SK-N-SH (cell line): Measurements from ENCODE around the gene CCDC30. TPM values are rescaled to one million over a fixed set of nuclear protein-coding genes. Genes with fewer than 3 reads are reported as not detected.

Experiments
- CTCF ChIA-PET: fragments of 300-600, 350-600 bp; formaldehyde crosslinking; extraction: SDS; loops from one replicate; lab custom pipeline; 2021; lab: Yijun Ruan, JAX
- POLR2A ChIA-PET: fragments of 350-600 bp; sonication (Branson Sonifier 250); formaldehyde crosslinking; extraction: SDS; loops from one replicate; lab custom pipeline; 2020; ENCODE audit warnings: antibody characterized with exemption, inconsistent platforms; lab: Yijun Ruan, JAX
- DNase-seq: peaks from one replicate; pipeline ENCODE4 v3.0.0; 2012
- H2AFZ ChIP-seq: fragments of 200-600 bp; sonication (generic); 2 replicates; pipeline ENCODE4 v1.8.1; 2016; ENCODE audit warnings: antibody characterized with exemption, mild to moderate bottlenecking, low read depth
- H3F3A ChIP-seq: fragments of 200-600 bp; sonication (generic); replicated peaks from 2 replicates; pipeline ENCODE3; 2016; ENCODE audit warnings: antibody characterized with exemption, mild to moderate bottlenecking; ENCODE audit not compliant: insufficient read depth
- H3K27ac ChIP-seq, 2 experiments: fragments of 200-500 bp in 1 of 2; fragments of 200-600 bp in 1 of 2; sonication (Bioruptor generic) in 1 of 2; sonication (generic), shearing (Covaris generic) in 1 of 2; 2 replicates each; pipeline versions ENCODE4 v1.5.1 to v1.6.1; 2014 to 2016; ENCODE audit warnings: low read depth in 2 of 2, inconsistent platforms in 1 of 2, low read length in 1 of 2, mild to moderate bottlenecking in 1 of 2, mixed read lengths in 1 of 2
- H3K27me3 ChIP-seq: fragments of 200-600 bp; sonication (generic), shearing (Covaris generic); 2 replicates; pipeline ENCODE4 v1.6.1; 2016; ENCODE audit warnings: mixed run types; ENCODE audit not compliant: insufficient read depth
- H3K36me3 ChIP-seq, 2 experiments: fragments of 200-500 bp in 1 of 2; fragments of 200-600 bp in 1 of 2; sonication (Bioruptor generic) in 1 of 2; sonication (generic) in 1 of 2; replicated peaks in 1 of 2; 2 replicates each; pipeline versions ENCODE3 to v1.5.1; 2014 to 2016; ENCODE audit warnings: low read length in 1 of 2, mild to moderate bottlenecking in 1 of 2; ENCODE audit not compliant: insufficient read depth in 2 of 2, control insufficient read depth in 1 of 2
- H3K4me1 ChIP-seq, 2 experiments: fragments of 200-500 bp in 1 of 2; fragments of 200-600 bp in 1 of 2; sonication (Bioruptor generic) in 1 of 2; sonication (generic), shearing (Covaris generic) in 1 of 2; 2 replicates each; pipeline versions ENCODE4 v1.5.1 to v1.6.1; 2014 to 2016; ENCODE audit warnings: low read depth in 1 of 2, low read length in 1 of 2, mixed run types in 1 of 2; ENCODE audit not compliant: insufficient read depth in 2 of 2, control insufficient read depth in 1 of 2
- H3K4me2 ChIP-seq: fragments of 200-600 bp; sonication (generic), shearing (Covaris generic); 2 replicates; pipeline ENCODE4 v1.6.1; 2017; ENCODE audit warnings: mixed run types
- H3K4me3 ChIP-seq, 2 experiments: fragments of 200-500 bp in 1 of 2; fragments of 200-600 bp in 1 of 2; sonication (Bioruptor generic) in 1 of 2; sonication (generic), shearing (Covaris generic) in 1 of 2; 2 replicates each; pipeline versions ENCODE4 v1.5.1 to v1.8.1; 2014 to 2016; ENCODE audit warnings: low read depth in 2 of 2, inconsistent platforms in 1 of 2, low read length in 1 of 2, mild to moderate bottlenecking in 1 of 2, mixed read lengths in 1 of 2, moderate library complexity in 1 of 2
- H3K79me2 ChIP-seq: fragments of 200-600 bp; sonication (generic); 2 replicates; pipeline ENCODE4 v1.8.1; 2017; ENCODE audit warnings: mild to moderate bottlenecking; ENCODE audit not compliant: insufficient read depth
- H3K9ac ChIP-seq: fragments of 200-600 bp; sonication (generic); 2 replicates; pipeline ENCODE4 v1.6.1; 2017; ENCODE audit warnings: mixed run types
- H3K9me2 ChIP-seq: fragments of 200-600 bp; sonication (generic); 2 replicates; pipeline ENCODE4 v1.6.1; 2017; ENCODE audit warnings: mixed run types
- H3K9me3 ChIP-seq: fragments of 200-600 bp; sonication (generic); 2 replicates; pipeline ENCODE4 v1.6.1; 2017; ENCODE audit warnings: mixed run types, mild to moderate bottlenecking, moderate library complexity
- H4K20me1 ChIP-seq: fragments of 200-600 bp; sonication (generic); 2 replicates; pipeline ENCODE4 v1.6.1; 2017; ENCODE audit warnings: mild to moderate bottlenecking, mixed run types; ENCODE audit not compliant: insufficient read depth
- CHD2 ChIP-seq: fragments of 150-350 bp; IDR thresholded peaks from 2 replicates; pipeline ENCODE4 v1.6.1; 2018; ENCODE audit warnings: low read length; ENCODE audit not compliant: partially characterized antibody
- EP300 ChIP-seq, 2 experiments: IDR thresholded peaks; 2 replicates each; pipeline versions ENCODE4 v1.4.0 to v1.6.1; 2012; ENCODE audit warnings: borderline replicate concordance in 1 of 2, low read depth in 1 of 2, low read length in 1 of 2
- FOXM1 ChIP-seq: IDR thresholded peaks from 2 replicates; pipeline ENCODE4 v1.4.0; 2012; ENCODE audit warnings: low read depth, mild to moderate bottlenecking
- GABPA ChIP-seq: IDR thresholded peaks from 2 replicates; pipeline ENCODE4 v1.4.0; 2012; ENCODE audit warnings: low read depth, mild to moderate bottlenecking
- GATA2 ChIP-seq: sonication (generic); formaldehyde crosslinking; IDR thresholded peaks from 2 replicates; pipeline ENCODE4 v1.5.0; 2020; ENCODE audit warnings: mild to moderate bottlenecking, missing genetic modification reagents
- JUND ChIP-seq: IDR thresholded peaks from 2 replicates; pipeline ENCODE4 v1.4.0; 2012
- NFIC ChIP-seq: IDR thresholded peaks from 2 replicates; pipeline ENCODE4 v1.4.0; 2012; ENCODE audit warnings: borderline replicate concordance
- NRF1 ChIP-seq: IDR thresholded peaks from 2 replicates; pipeline ENCODE4 v1.6.1; 2012; ENCODE audit warnings: low read depth, mild to moderate bottlenecking, low read length
- POLR2AphosphoS5 ChIP-seq: IDR thresholded peaks from 2 replicates; pipeline ENCODE4 v1.6.1; 2012; ENCODE audit warnings: low read depth, low read length
- RAD21 ChIP-seq: IDR thresholded peaks from 2 replicates; pipeline ENCODE4 v1.6.1; 2012; ENCODE audit warnings: mild to moderate bottlenecking, low read length
- RFX5 ChIP-seq: IDR thresholded peaks from 2 replicates; pipeline ENCODE4 v1.6.1; 2012; ENCODE audit warnings: mild to moderate bottlenecking, improper control_type of control experiment, low read length
- SIN3A ChIP-seq: IDR thresholded peaks from 2 replicates; pipeline ENCODE4 v1.6.1; 2012; ENCODE audit warnings: low read depth, mild to moderate bottlenecking, low read length, moderate library complexity, borderline replicate concordance
- TAF1 ChIP-seq: IDR thresholded peaks from 2 replicates; pipeline ENCODE4 v1.6.1; 2012; ENCODE audit warnings: low read depth, mild to moderate bottlenecking, low read length, moderate library complexity, borderline replicate concordance
- TCF12 ChIP-seq: IDR thresholded peaks from 2 replicates; pipeline ENCODE4 v1.4.0; 2012
- TEAD4 ChIP-seq: IDR thresholded peaks from 2 replicates; pipeline ENCODE4 v1.4.0; 2012; ENCODE audit warnings: mild to moderate bottlenecking, borderline replicate concordance; ENCODE audit not compliant: insufficient read depth
- YY1 ChIP-seq: IDR thresholded peaks from 2 replicates; pipeline ENCODE4 v1.4.0; 2012; ENCODE audit warnings: low read depth, mild to moderate bottlenecking
- WGBS: methylation state at CpG from one replicate; pipeline ENCODE4 v1.1.6; 2017; ENCODE audit warnings: low lambda C conversion rate; 5-methylcytosine and 5-hydroxymethylcytosine counted together
- polyA plus RNA-seq, 3 experiments: library from polyadenylated mRNA; depleted of rRNA; stranded (reverse); fragments of >200 nt; gene quantifications; 2 replicates each; pipeline ENCODE4 v1.2.3, GENCODE V29; 2012
- TF ChIP-seq, protein P1 (sequence below): fragments of 150-350 bp; IDR thresholded peaks from 2 replicates; pipeline ENCODE4 v1.6.1; 2016; ENCODE audit warnings: mild to moderate bottlenecking, low read depth, low read length
- TF ChIP-seq, protein P2 (sequence below): IDR thresholded peaks from 2 replicates; pipeline ENCODE4 v1.4.0; 2012; ENCODE audit warnings: low read depth
- TF ChIP-seq, protein P3 (sequence below): IDR thresholded peaks from 2 replicates; pipeline ENCODE4 v1.6.1; 2012; ENCODE audit warnings: mild to moderate bottlenecking, low read depth, low read length, moderate library complexity

The CCDC30 gene
- polyA plus RNA-seq, 1 of the 3 experiments (the other 2 are of a cell fraction), result 0.94 TPM

DNA sequence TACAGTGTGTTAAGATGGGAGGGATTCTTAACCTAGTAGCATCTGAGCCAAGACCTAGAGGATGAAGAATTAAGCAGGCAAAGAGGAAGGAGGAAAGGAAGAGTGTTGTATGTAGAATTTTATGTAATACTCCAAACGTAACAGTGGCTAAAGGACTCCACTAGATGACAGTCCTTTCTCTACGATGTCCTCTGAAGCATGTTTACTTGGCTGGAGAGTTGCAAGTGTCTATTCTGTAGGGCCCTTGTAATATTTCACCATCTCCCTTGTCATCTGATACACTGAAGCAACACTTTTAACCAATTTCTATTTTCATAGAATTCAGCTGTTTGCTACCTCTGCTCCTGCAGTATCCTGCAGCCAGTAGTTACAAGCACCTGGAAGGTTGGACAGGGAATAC is 217.0 kb downstream of the CCDC30 start:
- no peaks in the 10 kb centered on the region for H3K9me3 ChIP-seq
- H3K4me3 ChIP-seq, result peak overlapping the region in 1 of 2 experiments; percentile 71; a peak in 2 of 4 replicates
- ChIA-PET POLR2A (interaction anchor here (0.7 to 0.9 kb wide), 2 partner anchors 11 to 341 kb away, joined by 3 read pairs; no protein-coding TSS in a partner anchor), CTCF (interaction anchor here (1.1 kb wide), 1 partner anchor 52 kb away, joined by 3 read pairs; no protein-coding TSS in a partner anchor)
- H3K4me2 ChIP-seq, result peak overlapping the region; percentile 77
- WGBS, result 93% methylated on average over 2 of the region's 2 CpGs
- peaks cover 33% of the 10 kb centered on the region for H3K79me2 ChIP-seq
- no peak overlapping the region for H3K27ac ChIP-seq
- no peak for DNase-seq
- H4K20me1 ChIP-seq, result peaks cover 21% of the 10 kb centered on the region
- H3K4me1 ChIP-seq, result peaks cover 9 to 15% of the 10 kb centered on the region in 2 experiments; a peak in 3 of 4 replicates
- H3K9ac ChIP-seq, result no peak overlapping the region
- H3F3A ChIP-seq, result no peaks in the 10 kb centered on the region
- peaks cover 14 to 23% of the 10 kb centered on the region in 2 experiments for H3K36me3 ChIP-seq
- H3K9me2 ChIP-seq, result no peaks in the 10 kb centered on the region
- no peaks in the 10 kb centered on the region for H3K27me3 ChIP-seq
- TF ChIP-seq EP300 (IDR thresholded peaks at IDR 0.05; ENCODE audit: borderline replicate concordance in 1 of 2, low read depth in 1 of 2, low read length in 1 of 2) (no peak), CHD2 (no peak), GATA2 (CRISPR knock-in tag) (no peak), RFX5 (no peak), FOXM1 (no peak), SIN3A (no peak), GABPA (no peak), POLR2AphosphoS5 (no peak), NRF1 (no peak), NFIC (no peak), YY1 (no peak), JUND (no peak), RAD21 (no peak), TCF12 (no peak), TEAD4 (no peak), TAF1 (no peak)
- TF ChIP-seq, protein P1, sequence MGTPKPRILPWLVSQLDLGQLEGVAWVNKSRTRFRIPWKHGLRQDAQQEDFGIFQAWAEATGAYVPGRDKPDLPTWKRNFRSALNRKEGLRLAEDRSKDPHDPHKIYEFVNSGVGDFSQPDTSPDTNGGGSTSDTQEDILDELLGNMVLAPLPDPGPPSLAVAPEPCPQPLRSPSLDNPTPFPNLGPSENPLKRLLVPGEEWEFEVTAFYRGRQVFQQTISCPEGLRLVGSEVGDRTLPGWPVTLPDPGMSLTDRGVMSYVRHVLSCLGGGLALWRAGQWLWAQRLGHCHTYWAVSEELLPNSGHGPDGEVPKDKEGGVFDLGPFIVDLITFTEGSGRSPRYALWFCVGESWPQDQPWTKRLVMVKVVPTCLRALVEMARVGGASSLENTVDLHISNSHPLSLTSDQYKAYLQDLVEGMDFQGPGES, result no peak
- TF ChIP-seq, protein P2, sequence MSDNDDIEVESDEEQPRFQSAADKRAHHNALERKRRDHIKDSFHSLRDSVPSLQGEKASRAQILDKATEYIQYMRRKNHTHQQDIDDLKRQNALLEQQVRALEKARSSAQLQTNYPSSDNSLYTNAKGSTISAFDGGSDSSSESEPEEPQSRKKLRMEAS, result no peak
- TF ChIP-seq, protein P3, sequence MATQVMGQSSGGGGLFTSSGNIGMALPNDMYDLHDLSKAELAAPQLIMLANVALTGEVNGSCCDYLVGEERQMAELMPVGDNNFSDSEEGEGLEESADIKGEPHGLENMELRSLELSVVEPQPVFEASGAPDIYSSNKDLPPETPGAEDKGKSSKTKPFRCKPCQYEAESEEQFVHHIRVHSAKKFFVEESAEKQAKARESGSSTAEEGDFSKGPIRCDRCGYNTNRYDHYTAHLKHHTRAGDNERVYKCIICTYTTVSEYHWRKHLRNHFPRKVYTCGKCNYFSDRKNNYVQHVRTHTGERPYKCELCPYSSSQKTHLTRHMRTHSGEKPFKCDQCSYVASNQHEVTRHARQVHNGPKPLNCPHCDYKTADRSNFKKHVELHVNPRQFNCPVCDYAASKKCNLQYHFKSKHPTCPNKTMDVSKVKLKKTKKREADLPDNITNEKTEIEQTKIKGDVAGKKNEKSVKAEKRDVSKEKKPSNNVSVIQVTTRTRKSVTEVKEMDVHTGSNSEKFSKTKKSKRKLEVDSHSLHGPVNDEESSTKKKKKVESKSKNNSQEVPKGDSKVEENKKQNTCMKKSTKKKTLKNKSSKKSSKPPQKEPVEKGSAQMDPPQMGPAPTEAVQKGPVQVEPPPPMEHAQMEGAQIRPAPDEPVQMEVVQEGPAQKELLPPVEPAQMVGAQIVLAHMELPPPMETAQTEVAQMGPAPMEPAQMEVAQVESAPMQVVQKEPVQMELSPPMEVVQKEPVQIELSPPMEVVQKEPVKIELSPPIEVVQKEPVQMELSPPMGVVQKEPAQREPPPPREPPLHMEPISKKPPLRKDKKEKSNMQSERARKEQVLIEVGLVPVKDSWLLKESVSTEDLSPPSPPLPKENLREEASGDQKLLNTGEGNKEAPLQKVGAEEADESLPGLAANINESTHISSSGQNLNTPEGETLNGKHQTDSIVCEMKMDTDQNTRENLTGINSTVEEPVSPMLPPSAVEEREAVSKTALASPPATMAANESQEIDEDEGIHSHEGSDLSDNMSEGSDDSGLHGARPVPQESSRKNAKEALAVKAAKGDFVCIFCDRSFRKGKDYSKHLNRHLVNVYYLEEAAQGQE, result no peak
- H2AFZ ChIP-seq, result no peak overlapping the region
